Smooth muscle cell (in vitro differentiated cells): ENCODE results near the gene RARB. TPM values are rescaled to one million over a fixed set of nuclear protein-coding genes. Genes with fewer than 3 reads are reported as not detected.

Experiments used
- DNase-seq: peaks from one replicate; lab custom pipeline; 2025; ENCODE audit not compliant: unreplicated experiment; lab: John Stamatoyannopoulos, UW
- H2AFZ ChIP-seq: fragments of 200-600 bp; sonication (generic); 2 replicates; pipeline ENCODE4 v1.6.0; 2016; ENCODE audit warnings: antibody characterized with exemption, low read depth, mild to moderate bottlenecking
- H3F3A ChIP-seq: fragments of 200-600 bp; sonication (generic); 2 replicates; pipeline ENCODE4 v1.6.0; 2017; ENCODE audit warnings: antibody characterized with exemption, low read depth
- H3K27ac ChIP-seq: fragments of 200-600 bp; sonication (generic); 2 replicates; pipeline ENCODE4 v1.5.1; 2016; ENCODE audit warnings: low read depth, mild to moderate bottlenecking
- H3K27me3 ChIP-seq: fragments of 200-600 bp; sonication (generic); 2 replicates; pipeline ENCODE4 v1.6.1; 2016; ENCODE audit warnings: low read depth, mild to moderate bottlenecking
- H3K36me3 ChIP-seq: fragments of 200-600 bp; sonication (generic); 2 replicates; pipeline ENCODE4 v1.5.1; 2016; ENCODE audit warnings: low read depth
- H3K4me1 ChIP-seq: fragments of 200-600 bp; sonication (generic); 2 replicates; pipeline ENCODE4 v1.5.1; 2016; ENCODE audit warnings: low read depth
- H3K4me2 ChIP-seq: fragments of 200-600 bp; sonication (generic); 2 replicates; pipeline ENCODE4 v1.6.0; 2016; ENCODE audit warnings: mild to moderate bottlenecking
- H3K4me3 ChIP-seq: fragments of 200-600 bp; sonication (generic); 2 replicates; pipeline ENCODE4 v1.5.1; 2016; ENCODE audit warnings: mild to moderate bottlenecking
- H3K79me2 ChIP-seq: fragments of 200-600 bp; sonication (generic); 2 replicates; pipeline ENCODE4 v1.6.0; 2016; ENCODE audit warnings: low read depth, mild to moderate bottlenecking
- H3K9ac ChIP-seq: fragments of 200-600 bp; sonication (generic); 2 replicates; pipeline ENCODE4 v1.6.0; 2016; ENCODE audit warnings: low read depth
- H3K9me3 ChIP-seq: fragments of 200-600 bp; sonication (generic); replicated peaks from 2 replicates; pipeline ENCODE4 v1.5.1; 2016; ENCODE audit warnings: low read depth
- H4K20me1 ChIP-seq: fragments of 200-600 bp; sonication (generic); 2 replicates; pipeline ENCODE4 v1.6.0; 2016; ENCODE audit warnings: low read depth
- CTCF ChIP-seq: fragments of 200-600 bp; sonication (generic); IDR thresholded peaks from 2 replicates; pipeline ENCODE4 v1.5.1; 2017; ENCODE audit warnings: borderline replicate concordance, mild to moderate bottlenecking, antibody characterized with exemption; ENCODE audit not compliant: insufficient read depth, poor library complexity, severe bottlenecking
- WGBS: methylation state at CpG from one replicate; pipeline ENCODE4 v1.1.7; 2016; ENCODE audit warnings: low lambda C conversion rate; 5-methylcytosine and 5-hydroxymethylcytosine counted together
- polyA plus RNA-seq: library from polyadenylated mRNA; unstranded; fragments of >200 nt; fragmentation: Nextera tagmentation; extraction: Ambion mirVana; gene quantifications from 2 replicates; pipeline ENCODE4 v1.2.1, GENCODE V29; 2016
- total RNA-seq: library from RNA; depleted of rRNA; stranded (reverse); fragments of >200 nt; gene quantifications from 2 replicates; pipeline ENCODE4 v1.2.3, GENCODE V29; 2014

Gene RARB
- total and polyA plus RNA-seq, 2 experiments from 2014 or later, result 88.1 to 106 TPM

DNA sequence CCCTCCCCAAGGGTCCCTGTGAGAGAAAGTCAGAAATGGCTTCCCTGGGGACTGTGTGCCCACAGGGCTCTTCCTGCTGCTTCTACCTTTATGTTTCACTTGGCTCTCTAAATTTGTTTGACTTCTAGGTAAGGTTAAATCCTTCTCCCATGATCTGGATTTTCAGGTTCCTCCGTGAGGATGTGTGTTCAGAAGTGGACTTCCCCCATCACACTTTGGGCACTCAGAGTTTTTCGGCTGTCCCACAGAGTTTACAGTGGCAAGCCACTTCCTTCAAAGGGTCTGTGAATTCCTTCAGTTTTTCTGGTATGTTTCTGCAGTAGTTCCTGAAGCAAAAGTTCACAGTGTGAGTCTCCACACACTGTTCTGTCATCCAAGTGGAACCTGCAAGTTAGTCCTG, 30.9 kb upstream of the RARB start:
- H3K4me3 ChIP-seq, result no peak overlapping the region
- H2AFZ ChIP-seq, result no peak overlapping the region
- H3K27me3 ChIP-seq, result no peaks in the 10 kb centered on the region
- H3K79me2 ChIP-seq, result no peaks in the 10 kb centered on the region
- H3K9ac ChIP-seq, result no peak overlapping the region
- no peak overlapping the region for H3K4me2 ChIP-seq
- TF ChIP-seq CTCF, result no peak
- 84% methylated on average over 2 of the region's 2 CpGs for whole genome bisulfite sequencing
- H3K9me3 ChIP-seq, result no peaks in the 10 kb centered on the region
- H3K27ac ChIP-seq, result peak overlapping the region; percentile 33
- no peaks in the 10 kb centered on the region for H3F3A ChIP-seq
- H3K4me1 ChIP-seq, result no peaks in the 10 kb centered on the region
- no peaks in the 10 kb centered on the region for H3K36me3 ChIP-seq
- no peak for DNase-seq
- no peaks in the 10 kb centered on the region for H4K20me1 ChIP-seq

- Histone ChIP-seq H3K27ac (no peak overlapping the region), H3K4me2 (no peak overlapping the region), H3K36me3 (no peaks in the 10 kb centered on the region), H3K79me2 (no peaks in the 10 kb centered on the region), H3K9ac (no peak overlapping the region), H3F3A (no peaks in the 10 kb centered on the region), H3K9me3 (no peaks in the 10 kb centered on the region), H3K4me1 (no peaks in the 10 kb centered on the region), H3K4me3 (no peak overlapping the region), H2AFZ (no peak overlapping the region), H4K20me1 (no peaks in the 10 kb centered on the region), H3K27me3 (no peaks in the 10 kb centered on the region)
- DNase-seq, result no peak
- WGBS, result 77% methylated on average over 1 of the region's 1 CpG
- no peak for TF ChIP-seq CTCF
These were observed 27.5 kb upstream of the RARB start for GRCh38 chr3:25400587-25400986.

GRCh38 chr3:25403968-25404367, 24.1 kb upstream of the RARB start:
- no peak overlapping the region for H3K27ac ChIP-seq
- H3K9ac ChIP-seq, result no peak overlapping the region
- WGBS, result 81% methylated on average over 4 of the region's 4 CpGs
- TF ChIP-seq CTCF, result no peak
- H3K36me3 ChIP-seq, result no peaks in the 10 kb centered on the region
- H3F3A ChIP-seq, result no peaks in the 10 kb centered on the region
- H3K4me3 ChIP-seq, result no peak overlapping the region
- no peak overlapping the region for H2AFZ ChIP-seq
- no peak for DNase-seq
- H3K4me1 ChIP-seq, result no peaks in the 10 kb centered on the region
- H3K4me2 ChIP-seq, result no peak overlapping the region
- H3K79me2 ChIP-seq, result no peaks in the 10 kb centered on the region
- no peaks in the 10 kb centered on the region for H4K20me1 ChIP-seq
- no peaks in the 10 kb centered on the region for H3K9me3 ChIP-seq
- H3K27me3 ChIP-seq, result no peaks in the 10 kb centered on the region

DNA sequence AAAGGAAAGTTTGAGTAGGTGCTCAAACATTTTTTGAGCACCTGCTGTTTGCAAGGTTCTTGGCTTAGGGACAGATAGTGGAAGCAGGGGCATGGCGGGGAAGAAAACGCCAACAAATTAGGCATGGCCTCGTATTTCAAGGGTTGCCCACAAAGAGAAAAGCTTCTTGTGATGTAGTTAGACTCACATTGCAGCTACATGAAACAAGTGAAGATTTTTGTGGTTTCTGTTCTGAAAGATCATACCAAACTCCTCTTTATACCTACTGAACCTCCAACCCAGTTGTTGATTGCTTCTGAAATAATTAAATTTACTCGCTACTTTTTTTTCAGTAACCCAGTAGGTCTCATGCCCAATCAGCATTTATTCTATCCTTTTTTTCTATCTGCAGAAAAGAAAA, 23.5 kb upstream of the RARB start:
- no peaks in the 10 kb centered on the region for H3F3A ChIP-seq
- H3K27me3 ChIP-seq, result no peaks in the 10 kb centered on the region
- no peaks in the 10 kb centered on the region for H4K20me1 ChIP-seq
- no peak for DNase-seq
- H3K4me1 ChIP-seq, result no peaks in the 10 kb centered on the region
- H3K36me3 ChIP-seq, result no peaks in the 10 kb centered on the region
- H3K9ac ChIP-seq, result no peak overlapping the region
- no peak overlapping the region for H3K27ac ChIP-seq
- 91% methylated on average over 4 of the region's 4 CpGs for WGBS
- H3K4me2 ChIP-seq, result no peak overlapping the region
- H3K9me3 ChIP-seq, result no peaks in the 10 kb centered on the region
- no peak overlapping the region for H2AFZ ChIP-seq
- no peaks in the 10 kb centered on the region for H3K79me2 ChIP-seq
- H3K4me3 ChIP-seq, result no peak overlapping the region
- TF ChIP-seq CTCF, result no peak
